Adipocyte (in vitro differentiated cells): ENCODE results near the gene LLGL2.

ENCODE experiments used
- DNase-seq: peaks from one replicate; pipeline ENCODE4 v3.0.0-alpha.2; 2015; ENCODE audit warnings: low read depth
- H3K27me3 ChIP-seq: replicated peaks from 2 replicates; pipeline ENCODE4 v1.7.0; 2013; ENCODE audit warnings: mild to moderate bottlenecking, low read length, moderate library complexity; ENCODE audit not compliant: control insufficient read depth, insufficient read depth
- H3K36me3 ChIP-seq: 2 replicates; pipeline ENCODE4 v1.7.0; 2013; ENCODE audit warnings: low read length, mild to moderate bottlenecking, moderate library complexity; ENCODE audit not compliant: control insufficient read depth, insufficient read depth, severe bottlenecking
- H3K4me1 ChIP-seq: 2 replicates; pipeline ENCODE4 v1.7.0; 2013; ENCODE audit warnings: mild to moderate bottlenecking, low read length, moderate library complexity; ENCODE audit not compliant: control insufficient read depth, insufficient read depth
- H3K4me3 ChIP-seq: 2 replicates; pipeline ENCODE4 v1.7.0; 2013; ENCODE audit warnings: mild to moderate bottlenecking, low read length, moderate library complexity
- H3K9ac ChIP-seq: 2 replicates; pipeline ENCODE4 v1.7.0; 2013; ENCODE audit warnings: mild to moderate bottlenecking, low read length, moderate library complexity
- H3K9me3 ChIP-seq: 2 replicates; pipeline ENCODE4 v1.7.0; 2013; ENCODE audit warnings: mild to moderate bottlenecking, low read length, moderate library complexity; ENCODE audit not compliant: control insufficient read depth

Gene LLGL2

GRCh38 chr17:75535119-75535537, 9.6 kb downstream of the LLGL2 start:
- Histone ChIP-seq H3K27me3 (peaks cover 49% of the 10 kb centered on the region), H3K9ac (no peak overlapping the region), H3K4me3 (no peak overlapping the region), H3K9me3 (no peaks in the 10 kb centered on the region), H3K4me1 (no peaks in the 10 kb centered on the region), H3K36me3 (no peaks in the 10 kb centered on the region)
- no peak for DNase-seq

GRCh38 chr17:75535871-75536270, 10.4 kb downstream of the LLGL2 start:
- H3K36me3 ChIP-seq: no peaks in the 10 kb centered on the region
- H3K4me1 ChIP-seq: no peaks in the 10 kb centered on the region
- no peak for DNase-seq
- no peak overlapping the region for H3K4me3 ChIP-seq
- H3K9ac ChIP-seq: no peak overlapping the region
- peaks cover 49% of the 10 kb centered on the region for H3K27me3 ChIP-seq
- no peaks in the 10 kb centered on the region for H3K9me3 ChIP-seq

GRCh38 chr17:75536366-75536765, 10.9 kb downstream of the LLGL2 start:
- H3K9me3 ChIP-seq: no peaks in the 10 kb centered on the region
- no peak overlapping the region for H3K4me3 ChIP-seq
- peaks cover 51% of the 10 kb centered on the region for H3K27me3 ChIP-seq
- no peaks in the 10 kb centered on the region for H3K36me3 ChIP-seq
- DNase-seq: no peak
- H3K9ac ChIP-seq: no peak overlapping the region
- no peaks in the 10 kb centered on the region for H3K4me1 ChIP-seq

GRCh38 chr17:75539967-75540729, 14.7 kb downstream of the LLGL2 start:
- H3K36me3 ChIP-seq: no peaks in the 10 kb centered on the region
- H3K9ac ChIP-seq: no peak overlapping the region
- H3K4me3 ChIP-seq: no peak overlapping the region
- DNase-seq: no peak
- H3K9me3 ChIP-seq: no peaks in the 10 kb centered on the region
- H3K4me1 ChIP-seq: no peaks in the 10 kb centered on the region
- H3K27me3 ChIP-seq: peaks cover 54% of the 10 kb centered on the region

- Histone ChIP-seq H3K36me3 (no peaks in the 10 kb centered on the region), H3K4me1 (no peaks in the 10 kb centered on the region)
These were observed 15.5 kb downstream of the LLGL2 start for GRCh38 chr17:75540923-75541503.

GRCh38 chr17:75542229-75542628, 16.7 kb downstream of the LLGL2 start:
- Histone ChIP-seq H3K9me3 (no peaks in the 10 kb centered on the region), H3K4me3 (no peak overlapping the region), H3K36me3 (no peaks in the 10 kb centered on the region), H3K27me3 (peaks cover 58% of the 10 kb centered on the region), H3K4me1 (no peaks in the 10 kb centered on the region), H3K9ac (no peak overlapping the region)
- no peak for DNase-seq

More at GRCh38 chr17:75540923-75541503, 15.5 kb downstream of the LLGL2 start:
- peaks cover 56% of the 10 kb centered on the region for H3K27me3 ChIP-seq
- no peaks in the 10 kb centered on the region for H3K9me3 ChIP-seq
- no peak overlapping the region for H3K9ac ChIP-seq
- no peak overlapping the region for H3K4me3 ChIP-seq
- DNase-seq: no peak

- peaks cover 61% of the 10 kb centered on the region for H3K27me3 ChIP-seq
- no peak for DNase-seq
- H3K9ac ChIP-seq: no peak overlapping the region
- H3K36me3 ChIP-seq: no peaks in the 10 kb centered on the region
- H3K9me3 ChIP-seq: no peaks in the 10 kb centered on the region
- no peaks in the 10 kb centered on the region for H3K4me1 ChIP-seq
- no peak overlapping the region for H3K4me3 ChIP-seq
These were observed 17.3 kb downstream of the LLGL2 start for GRCh38 chr17:75542728-75543336.

GRCh38 chr17:75544250-75544649, 18.8 kb downstream of the LLGL2 start:
- Histone ChIP-seq H3K9me3 (no peaks in the 10 kb centered on the region), H3K36me3 (no peaks in the 10 kb centered on the region), H3K4me1 (no peaks in the 10 kb centered on the region), H3K4me3 (no peak overlapping the region), H3K27me3 (peaks cover 61% of the 10 kb centered on the region), H3K9ac (no peak overlapping the region)
- DNase-seq: no peak

- Histone ChIP-seq H3K27me3 (peaks cover 59% of the 10 kb centered on the region), H3K9me3 (no peaks in the 10 kb centered on the region), H3K9ac (no peak overlapping the region), H3K4me3 (no peak overlapping the region), H3K4me1 (no peaks in the 10 kb centered on the region), H3K36me3 (no peaks in the 10 kb centered on the region)
- DNase-seq: no peak
These were observed 20.7 kb downstream of the LLGL2 start for GRCh38 chr17:75546181-75546580.

GRCh38 chr17:75547091-75547490, 21.6 kb downstream of the LLGL2 start:
- H3K27me3 ChIP-seq: peaks cover 56% of the 10 kb centered on the region
- H3K9ac ChIP-seq: no peak overlapping the region
- no peaks in the 10 kb centered on the region for H3K4me1 ChIP-seq
- H3K36me3 ChIP-seq: no peaks in the 10 kb centered on the region
- no peaks in the 10 kb centered on the region for H3K9me3 ChIP-seq
- DNase-seq: no peak
- H3K4me3 ChIP-seq: no peak overlapping the region

- H3K4me3 ChIP-seq: no peak overlapping the region
- H3K27me3 ChIP-seq: peaks cover 43% of the 10 kb centered on the region
- no peaks in the 10 kb centered on the region for H3K4me1 ChIP-seq
- no peak overlapping the region for H3K9ac ChIP-seq
- H3K36me3 ChIP-seq: no peaks in the 10 kb centered on the region
- no peaks in the 10 kb centered on the region for H3K9me3 ChIP-seq
- DNase-seq: no peak
These were observed 23.3 kb downstream of the LLGL2 start for GRCh38 chr17:75548813-75549212.
